PC-3 (cell line): ENCODE measurements around the gene PRPF4. TPM values are rescaled to one million over a fixed set of nuclear protein-coding genes. Genes with fewer than 3 reads are reported as not detected.
A peak's percentile ranks its signal among the peaks of the same experiment; 100 is the strongest.

ENCODE experiments used
- ATAC-seq: fragments of 200-7000 bp; cut with Tn5 transposase; 2 replicates; pipeline ENCODE4 v1.9.1; 2020; ENCODE audit warnings: mild to moderate bottlenecking, moderate library complexity
- BruUV-seq: library from RNA; stranded (reverse); fragments of 400-500 nt; replicated peaks from 2 replicates; lab custom pipeline; 2021; lab: Mats Ljungman, UMichigan
- CTCF ChIA-PET: fragments of 300-600 bp; sonication (Branson Sonifier 250); formaldehyde crosslinking; loops from one replicate; lab custom pipeline; 2022; ENCODE audit warnings: antibody characterized with exemption; lab: Charles Lee
- POLR2A ChIA-PET: fragments of 300-600 bp; sonication (Branson Sonifier 250); formaldehyde crosslinking; loops from one replicate; lab custom pipeline; 2022; ENCODE audit warnings: antibody characterized with exemption; ENCODE audit not compliant: unreplicated experiment; lab: Charles Lee
- DNase-seq: peaks from one replicate; pipeline ENCODE4 v3.0.0-alpha.2; 2015
- H2AFZ ChIP-seq: fragments of 300-600 bp; sonication (generic); 2 replicates; pipeline ENCODE4 v1.6.0; 2016; ENCODE audit warnings: antibody characterized with exemption, low read length
- H3F3A ChIP-seq: fragments of 300-600 bp; sonication (generic); one replicate; pipeline ENCODE4 v1.6.0; 2017; ENCODE audit warnings: antibody characterized with exemption, low read length, control low read depth, mild to moderate bottlenecking; ENCODE audit not compliant: unreplicated experiment
- H3K27ac ChIP-seq: fragments of 300-600 bp; sonication (generic); 2 replicates; pipeline ENCODE4 v1.5.1; 2016; ENCODE audit warnings: mild to moderate bottlenecking, low read length
- H3K27me3 ChIP-seq: fragments of 300-600 bp; sonication (generic); 2 replicates; pipeline ENCODE4 v1.6.1; 2016; ENCODE audit warnings: low read length, mixed read lengths
- H3K36me3 ChIP-seq: fragments of 300-600 bp; sonication (generic); 2 replicates; pipeline ENCODE4 v1.6.1; 2016; ENCODE audit warnings: low read depth, mixed run types, low read length, mixed read lengths
- H3K4me1 ChIP-seq: fragments of 300-600 bp; sonication (generic); 2 replicates; pipeline ENCODE4 v1.5.1; 2016; ENCODE audit warnings: low read length; ENCODE audit not compliant: insufficient read depth
- H3K4me2 ChIP-seq: fragments of 300-600 bp; sonication (generic); 2 replicates; pipeline ENCODE4 v1.6.0; 2016; ENCODE audit warnings: low read length
- H3K4me3 ChIP-seq: fragments of 300-600 bp; sonication (generic); 2 replicates; pipeline ENCODE4 v1.5.1; 2016; ENCODE audit warnings: mild to moderate bottlenecking, low read length, mixed read lengths
- H3K79me2 ChIP-seq: fragments of 300-600 bp; sonication (generic); 2 replicates; pipeline ENCODE4 v1.6.1; 2017; ENCODE audit warnings: low read length, mixed read lengths
- H3K9ac ChIP-seq: fragments of 300-600 bp; sonication (generic); 2 replicates; pipeline ENCODE4 v1.6.0; 2016; ENCODE audit warnings: mild to moderate bottlenecking, low read length
- H3K9me2 ChIP-seq: fragments of 300-600 bp; sonication (generic); replicated peaks from 2 replicates; pipeline ENCODE4 v1.6.1; 2016; ENCODE audit warnings: mixed run types, low read length, mixed read lengths
- H3K9me3 ChIP-seq: fragments of 300-600 bp; sonication (generic); 2 replicates; pipeline ENCODE4 v1.6.1; 2016; ENCODE audit warnings: low read length, mixed read lengths
- H4K20me1 ChIP-seq: fragments of 300-600 bp; sonication (generic); 2 replicates; pipeline ENCODE4 v1.6.1; 2016; ENCODE audit warnings: low read length, mixed read lengths
- CTCF ChIP-seq: fragments of 300-600 bp; sonication (generic); conservative IDR thresholded peaks from 2 replicates; pipeline ENCODE4 v1.5.1; 2017; ENCODE audit warnings: antibody characterized with exemption, low read depth, mild to moderate bottlenecking, low read length
- EZH2 ChIP-seq: fragments of 300-600 bp; sonication (generic); IDR thresholded peaks from one replicate; pipeline ENCODE4 v1.6.1; 2017; ENCODE audit warnings: antibody characterized with exemption, mild to moderate bottlenecking, low read length; ENCODE audit not compliant: unreplicated experiment
- EZH2phosphoT487 ChIP-seq: fragments of 300-600 bp; sonication (generic); IDR thresholded peaks from 2 replicates; pipeline ENCODE4 v1.6.1; 2018; ENCODE audit warnings: mild to moderate bottlenecking, antibody characterized with exemption, low read length, borderline replicate concordance
- intact Hi-C: fragments of 100-400 bp; cut with micrococcal nuclease; formaldehyde crosslinking; loops from 2 replicates; pipeline ENCODE4 v1.9.0; 2023
- total RNA-seq: library from RNA; depleted of rRNA; stranded (reverse); fragments of >200 nt; gene quantifications from 2 replicates; pipeline ENCODE4 v1.2.3, GENCODE V29; 2014; rRNA removed

Gene PRPF4
- total RNA-seq, 1 experiment from 2014 or later: 32.1 TPM

DNA sequence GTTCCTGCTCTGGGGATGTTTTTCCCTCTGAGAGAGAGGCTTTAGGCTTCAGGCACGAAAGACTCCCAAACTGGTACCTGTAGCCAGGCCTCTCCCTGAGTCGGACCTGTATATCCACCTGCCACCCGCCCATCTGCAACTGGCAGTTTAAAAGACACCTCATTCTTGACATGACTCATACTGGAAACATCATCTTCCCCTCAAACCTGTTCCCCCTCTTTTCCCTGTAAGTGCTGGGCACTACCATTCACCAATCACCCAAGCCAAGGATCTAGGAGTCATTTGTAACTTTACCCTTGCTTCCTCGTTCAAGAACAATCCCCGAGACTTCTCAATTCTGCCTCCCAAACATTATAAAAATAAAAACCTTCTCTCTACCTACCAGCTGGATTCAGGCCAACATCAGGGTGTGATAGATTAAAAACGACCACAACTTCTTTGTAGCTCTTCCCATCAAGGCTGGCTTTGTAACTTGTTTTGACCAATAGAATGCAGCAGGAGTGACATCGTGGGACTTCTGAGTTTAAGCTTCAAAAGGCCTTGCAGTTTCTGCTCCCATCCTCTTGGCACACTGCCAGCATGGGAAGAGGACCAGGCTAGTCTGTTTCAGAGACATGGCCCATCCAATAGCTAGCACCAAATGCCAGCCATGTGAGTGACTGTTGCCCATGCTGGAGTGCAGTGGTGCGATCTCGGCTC is 66.4 kb downstream of the PRPF4 start:
- BruUV-seq: no TSS peak
- Histone ChIP-seq H3K9ac (no peak overlapping the region), H3K4me1 (peaks cover 25% of the 10 kb centered on the region), H3K27me3 (no peaks in the 10 kb centered on the region), H3K9me2 (no peaks in the 10 kb centered on the region), H2AFZ (peak overlapping the region; percentile 35), H4K20me1 (no peaks in the 10 kb centered on the region), H3K9me3 (no peaks in the 10 kb centered on the region), H3K27ac (peak overlapping the region; percentile 63), H3K79me2 (no peaks in the 10 kb centered on the region), H3K36me3 (no peaks in the 10 kb centered on the region), H3K4me2 (peak overlapping the region; percentile 61), H3K4me3 (peak overlapping the region; percentile 7; the same call in 1 of the 2 replicates), H3F3A (no peaks in the 10 kb centered on the region)
- POLR2A ChIA-PET: no interaction called here
- peak; percentile 90 for DNase-seq
- intact Hi-C loops: loop anchor here (2.0 kb wide), 2 partner anchors 33 to 59 kb away; partner anchors contain the start of gene ALAD
- ATAC-seq: peak; percentile 52
- TF ChIP-seq EZH2: no peak
- TF ChIP-seq CTCF: no peak
- no peak for TF ChIP-seq EZH2phosphoT487
- CTCF ChIA-PET: no interaction called here

Other genes starting within 250 kb of the PRPF4 start
- not detected in 2 replicates for gene ZFP37, start 218.9 kb upstream of the PRPF4 start, total RNA-seq
- gene SLC31A2, start 124.7 kb upstream of the PRPF4 start, total RNA-seq: 2.1 and 3.6 TPM in 2 replicates
- 10.7 and 15.0 TPM in 2 replicates for gene FKBP15, start 54.4 kb upstream of the PRPF4 start, total RNA-seq
- 9.2 and 9.7 TPM in 2 replicates for gene SLC31A1, start 54.1 kb upstream of the PRPF4 start, total RNA-seq
- 32.4 and 34.7 TPM in 2 replicates for gene CDC26, start 86 bp upstream of the PRPF4 start, total RNA-seq
- gene RNF183, start 27.7 kb downstream of the PRPF4 start, total RNA-seq: not detected in 2 replicates
- 1.7 TPM in 2 replicates for gene WDR31, start 64.6 kb downstream of the PRPF4 start, total RNA-seq
- gene BSPRY, start 73.9 kb downstream of the PRPF4 start, total RNA-seq: 22.6 and 23.7 TPM in 2 replicates
- gene HDHD3, start 101.3 kb downstream of the PRPF4 start, total RNA-seq: 17.8 and 19.2 TPM in 2 replicates
- 6.6 and 7.9 TPM in 2 replicates for gene ALAD, start 125.6 kb downstream of the PRPF4 start, total RNA-seq
- gene POLE3, start 135.0 kb downstream of the PRPF4 start, total RNA-seq: 83.4 and 84.7 TPM in 2 replicates
- gene C9orf43, start 135.1 kb downstream of the PRPF4 start, total RNA-seq: 0.29 and 0.52 TPM in 2 replicates
- 26.3 and 30.8 TPM in 2 replicates for gene RGS3, start 188.1 kb downstream of the PRPF4 start, total RNA-seq